Fibroblast of the aortic adventitia (primary cell): ENCODE results near the gene NAV2. TPM values are rescaled to one million over a fixed set of nuclear protein-coding genes. Genes with fewer than 3 reads are reported as not detected.

ENCODE experiments used
- DNase-seq: peaks from one replicate; pipeline ENCODE4 v3.0.0-alpha.2; 2010; ENCODE audit warnings: low read depth
- H3K4me3 ChIP-seq: 2 replicates; pipeline ENCODE4 v1.5.1; 2011; ENCODE audit warnings: low read depth, mild to moderate bottlenecking, control low read depth, low read length, moderate library complexity
- total RNA-seq: library from RNA; depleted of rRNA; stranded (reverse); fragments of >200 nt; gene quantifications from 2 replicates; pipeline ENCODE4 v1.2.3, GENCODE V29; 2012; ENCODE audit warnings: low replicate concordance
- TF ChIP-seq, protein P1 (sequence below): IDR thresholded peaks from 2 replicates; pipeline ENCODE4 v1.5.1; 2011; ENCODE audit warnings: mild to moderate bottlenecking, low read length, control low read depth, inconsistent platforms; ENCODE audit not compliant: insufficient read depth

The NAV2 gene
- total RNA-seq, 1 donor, result 44.6 TPM

DNA sequence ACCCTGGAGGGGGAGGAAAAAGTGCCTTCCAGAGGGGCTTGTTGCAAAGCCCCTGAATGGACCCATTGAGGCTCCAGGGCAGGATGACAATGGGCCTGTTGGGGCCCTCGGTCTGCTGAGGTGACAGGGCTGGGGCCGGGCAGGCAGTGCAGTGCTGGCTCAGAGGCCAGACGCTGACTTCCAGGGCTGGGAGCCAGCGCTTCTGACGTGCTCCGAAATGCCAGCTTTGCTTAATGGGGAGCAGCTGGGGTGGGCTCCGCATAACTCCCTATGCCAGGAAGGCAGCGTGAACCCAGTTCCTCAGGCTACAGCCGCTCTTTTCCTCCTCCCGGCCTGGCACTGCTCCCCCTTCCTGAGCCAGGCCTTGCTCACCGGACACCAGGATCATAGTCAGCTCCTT lies 17.7 kb downstream of the NAV2 start:
- DNase-seq, result no peak
- no peak overlapping the region for H3K4me3 ChIP-seq
- TF ChIP-seq, protein P1, sequence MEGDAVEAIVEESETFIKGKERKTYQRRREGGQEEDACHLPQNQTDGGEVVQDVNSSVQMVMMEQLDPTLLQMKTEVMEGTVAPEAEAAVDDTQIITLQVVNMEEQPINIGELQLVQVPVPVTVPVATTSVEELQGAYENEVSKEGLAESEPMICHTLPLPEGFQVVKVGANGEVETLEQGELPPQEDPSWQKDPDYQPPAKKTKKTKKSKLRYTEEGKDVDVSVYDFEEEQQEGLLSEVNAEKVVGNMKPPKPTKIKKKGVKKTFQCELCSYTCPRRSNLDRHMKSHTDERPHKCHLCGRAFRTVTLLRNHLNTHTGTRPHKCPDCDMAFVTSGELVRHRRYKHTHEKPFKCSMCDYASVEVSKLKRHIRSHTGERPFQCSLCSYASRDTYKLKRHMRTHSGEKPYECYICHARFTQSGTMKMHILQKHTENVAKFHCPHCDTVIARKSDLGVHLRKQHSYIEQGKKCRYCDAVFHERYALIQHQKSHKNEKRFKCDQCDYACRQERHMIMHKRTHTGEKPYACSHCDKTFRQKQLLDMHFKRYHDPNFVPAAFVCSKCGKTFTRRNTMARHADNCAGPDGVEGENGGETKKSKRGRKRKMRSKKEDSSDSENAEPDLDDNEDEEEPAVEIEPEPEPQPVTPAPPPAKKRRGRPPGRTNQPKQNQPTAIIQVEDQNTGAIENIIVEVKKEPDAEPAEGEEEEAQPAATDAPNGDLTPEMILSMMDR, result no peak

DNA sequence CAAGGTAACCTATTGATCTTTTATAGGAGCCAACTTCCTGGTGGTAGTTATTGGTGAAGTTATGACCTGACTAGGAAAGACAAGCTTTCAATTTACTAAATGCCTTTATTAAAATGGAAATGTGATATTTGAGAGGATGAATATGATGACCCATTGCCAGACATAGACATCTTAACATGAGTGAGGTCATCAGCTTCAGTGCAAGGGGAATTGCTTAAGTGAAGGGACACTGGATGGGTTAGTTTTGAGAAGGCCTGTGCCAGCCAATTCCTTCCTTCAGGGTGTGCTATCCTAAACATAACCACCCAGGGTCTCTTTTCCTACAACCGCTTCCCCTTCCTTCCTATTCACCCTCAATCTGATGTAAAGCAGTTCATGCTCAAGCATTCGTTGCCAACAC lies 21.5 kb downstream of the NAV2 start:
- no peak overlapping the region for H3K4me3 ChIP-seq
- TF ChIP-seq, protein P1, result no peak
- no peak for DNase-seq

GRCh38 chr11:19735157-19735908 lies 22.7 kb downstream of the NAV2 start:
- no peak overlapping the region for H3K4me3 ChIP-seq
- TF ChIP-seq, protein P1, result peak; percentile 37
- peak; percentile 58 for DNase-seq

DNA sequence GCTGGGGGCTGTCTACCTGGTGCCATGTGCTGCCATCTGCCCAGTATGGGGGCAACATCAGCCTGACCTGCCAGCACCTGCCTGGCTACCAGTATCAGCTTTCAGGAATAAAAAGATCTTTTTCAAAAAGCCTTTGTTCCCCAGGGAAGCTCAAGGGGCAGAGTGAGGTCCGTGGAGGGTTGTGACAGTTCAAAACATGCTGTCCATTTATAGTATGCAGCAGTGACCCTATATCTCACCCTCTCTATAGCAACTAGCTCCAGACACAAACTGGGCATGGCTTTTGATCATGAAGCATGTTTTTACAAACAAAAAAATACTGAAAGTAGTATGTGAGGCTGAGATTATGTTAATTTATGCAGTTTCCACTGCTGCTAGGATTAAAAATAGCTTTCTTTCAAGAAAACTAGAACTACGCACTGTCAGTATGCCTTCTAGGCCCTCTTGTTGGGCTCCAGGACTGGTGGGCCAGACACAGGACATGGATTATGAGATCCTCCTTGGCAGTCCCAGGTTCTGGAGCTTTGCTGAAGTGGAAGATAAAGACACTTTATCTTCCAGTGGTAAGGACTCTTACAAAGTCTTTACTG lies 23.4 kb downstream of the NAV2 start:
- TF ChIP-seq, protein P1, result no peak
- H3K4me3 ChIP-seq, result no peak overlapping the region
- DNase-seq, result no peak

DNA sequence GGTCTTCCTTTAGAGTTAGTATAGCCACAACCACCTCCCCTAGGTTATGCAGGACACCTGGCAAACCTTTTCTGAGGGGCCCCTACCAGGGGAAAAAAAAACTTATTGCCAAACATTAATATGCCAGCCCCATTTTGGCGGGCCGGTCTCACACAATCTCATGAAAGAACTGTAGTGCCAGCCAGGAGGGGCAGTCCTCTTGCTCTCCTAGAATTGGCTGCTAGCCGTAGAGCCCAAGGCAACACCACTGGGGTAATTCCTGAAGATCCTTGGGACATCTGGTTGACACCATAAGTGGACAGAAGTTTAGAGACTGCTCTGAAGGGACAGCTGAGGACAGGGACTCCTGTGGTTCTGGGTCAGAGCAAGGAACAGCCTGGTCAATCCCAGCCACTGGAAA lies 24.2 kb downstream of the NAV2 start:
- H3K4me3 ChIP-seq, result no peak overlapping the region
- TF ChIP-seq, protein P1, result no peak
- DNase-seq, result no peak

GRCh38 chr11:19737575-19737974 lies 24.9 kb downstream of the NAV2 start:
- DNase-seq, result no peak
- no peak overlapping the region for H3K4me3 ChIP-seq
- TF ChIP-seq, protein P1, result no peak
